Hepatocyte (in vitro differentiated cells): ENCODE data around the gene ZW10.

Experiments used
- EZH2 ChIP-seq: fragments of 200-600 bp; sonication (generic); IDR thresholded peaks from 2 replicates; pipeline ENCODE4 v1.6.1; 2016; ENCODE audit warnings: antibody characterized with exemption, mild to moderate bottlenecking, borderline replicate concordance
- TF ChIP-seq, protein P1 (sequence below): fragments of 200-600 bp; sonication (generic); IDR thresholded peaks from 2 replicates; pipeline ENCODE4 v1.5.1; 2016; ENCODE audit warnings: antibody characterized with exemption, mild to moderate bottlenecking; ENCODE audit not compliant: poor library complexity

GRCh38 chr11:113817162-113817561 is 43.7 kb upstream of the ZW10 start:
- no peak for TF ChIP-seq EZH2
- TF ChIP-seq, protein P1, sequence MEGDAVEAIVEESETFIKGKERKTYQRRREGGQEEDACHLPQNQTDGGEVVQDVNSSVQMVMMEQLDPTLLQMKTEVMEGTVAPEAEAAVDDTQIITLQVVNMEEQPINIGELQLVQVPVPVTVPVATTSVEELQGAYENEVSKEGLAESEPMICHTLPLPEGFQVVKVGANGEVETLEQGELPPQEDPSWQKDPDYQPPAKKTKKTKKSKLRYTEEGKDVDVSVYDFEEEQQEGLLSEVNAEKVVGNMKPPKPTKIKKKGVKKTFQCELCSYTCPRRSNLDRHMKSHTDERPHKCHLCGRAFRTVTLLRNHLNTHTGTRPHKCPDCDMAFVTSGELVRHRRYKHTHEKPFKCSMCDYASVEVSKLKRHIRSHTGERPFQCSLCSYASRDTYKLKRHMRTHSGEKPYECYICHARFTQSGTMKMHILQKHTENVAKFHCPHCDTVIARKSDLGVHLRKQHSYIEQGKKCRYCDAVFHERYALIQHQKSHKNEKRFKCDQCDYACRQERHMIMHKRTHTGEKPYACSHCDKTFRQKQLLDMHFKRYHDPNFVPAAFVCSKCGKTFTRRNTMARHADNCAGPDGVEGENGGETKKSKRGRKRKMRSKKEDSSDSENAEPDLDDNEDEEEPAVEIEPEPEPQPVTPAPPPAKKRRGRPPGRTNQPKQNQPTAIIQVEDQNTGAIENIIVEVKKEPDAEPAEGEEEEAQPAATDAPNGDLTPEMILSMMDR: no peak
